Activated T-cell treated with anti-CD3 and anti-CD28 coated beads, Interleukin-2, amount 50 U/mL, for 1 hour (primary cell): ENCODE measurements around the gene DAZL.

Source experiments
- DNase-seq: peaks from one replicate; pipeline ENCODE4 v3.0.0-alpha.2; 2020

DAZL gene

DNA sequence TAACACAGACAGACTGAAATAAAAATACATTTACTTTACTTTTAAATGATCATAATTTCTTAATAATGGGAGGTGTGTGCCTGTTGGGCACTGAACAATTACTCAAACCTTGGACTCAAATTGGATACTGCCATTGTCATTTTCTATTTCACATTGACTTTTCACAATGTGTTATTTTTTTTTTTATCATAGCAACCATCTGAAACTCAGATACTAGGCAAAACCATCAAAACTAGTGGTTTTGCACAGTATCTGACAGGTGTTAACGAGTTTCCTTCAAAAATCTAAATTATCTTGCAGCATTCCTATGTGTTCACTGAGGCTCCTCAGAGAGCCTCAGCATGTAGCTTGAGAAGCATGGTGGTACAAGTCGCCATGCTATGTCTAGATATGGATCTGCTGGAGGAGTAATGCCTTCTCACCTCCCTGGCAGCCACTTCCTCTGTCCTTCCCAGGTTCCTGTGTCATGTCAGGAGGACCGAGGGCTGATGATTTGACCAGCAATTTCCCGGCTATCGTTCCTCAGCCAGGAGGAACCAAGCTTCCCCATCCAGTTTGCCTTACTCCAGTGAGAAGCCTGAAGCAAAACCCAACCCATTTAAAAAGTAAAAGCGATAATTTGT is 61.9 kb downstream of the DAZL start:
- no peak for DNase-seq

DNA sequence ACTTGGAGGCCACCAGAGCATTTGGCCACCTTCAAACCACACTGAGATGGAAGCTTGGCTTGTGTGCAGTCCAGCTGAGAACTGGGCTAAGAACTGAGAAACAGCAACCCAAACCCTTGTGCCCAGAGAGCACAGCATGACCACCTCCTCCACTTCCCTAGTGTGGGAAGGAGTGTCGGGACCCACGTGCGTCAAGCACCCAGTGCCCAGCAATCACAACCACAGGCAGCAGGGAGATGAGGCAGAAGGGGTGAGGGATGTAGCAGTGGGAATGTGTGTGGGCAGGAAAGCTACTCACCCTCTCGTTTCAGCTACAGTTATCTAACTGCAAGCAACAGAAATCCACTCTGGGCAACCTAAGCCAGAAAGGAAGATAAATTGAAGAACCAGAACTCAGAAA is 66.7 kb downstream of the DAZL start:
- no peak for DNase-seq

DNA sequence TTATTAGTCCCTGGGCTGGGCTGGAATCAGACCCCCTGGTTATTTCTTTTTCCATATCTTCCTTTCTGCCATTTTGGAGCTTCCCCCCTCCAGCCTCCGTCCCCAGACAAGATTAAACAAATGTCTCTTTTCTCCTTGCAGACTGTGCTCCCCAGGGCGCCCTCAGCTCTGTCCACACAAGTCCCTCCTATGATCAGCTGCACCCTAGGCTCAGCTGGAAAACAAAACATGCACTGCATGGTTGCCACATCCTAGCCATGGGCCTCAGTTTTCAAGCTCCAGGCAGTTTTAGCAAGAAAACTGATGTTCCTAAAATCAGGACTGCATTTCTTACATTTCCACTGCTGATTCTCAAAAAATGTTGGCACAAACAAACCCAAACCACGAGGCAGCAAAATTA is 68.2 kb downstream of the DAZL start:
- no peak for DNase-seq
